Midbrain (tissue), 1 donor: ENCODE data around the gene GGT1.
"Not testable (repeated sequence)": the region's sequence is repeated elsewhere in the genome, so short reads cannot be mapped to it uniquely, and the experiment has no call there.

Experiments
- DNase-seq: peaks from one replicate; lab custom pipeline; 2025; lab: John Stamatoyannopoulos, UW

Gene GGT1

GRCh38 chr22:24602847-24603769 is at the start of gene GGT1:
TSS of gene GGT1 (plus strand) at chr22:24603193. CDS start at chr22:24611082, 7,889 bp downstream.
- not testable (repeated sequence) for DNase-seq

GRCh38 chr22:24553597-24554312 is 49.2 kb upstream of the GGT1 start:
- DNase-seq, result no peak

GRCh38 chr22:24554313-24555164 is 48.5 kb upstream of the GGT1 start, which contains the start of gene GUCD1:
TSS of gene GUCD1 (minus strand) at chr22:24555138. CDS start at chr22:24554991, 147 bp downstream.
- no peak for DNase-seq

DNA sequence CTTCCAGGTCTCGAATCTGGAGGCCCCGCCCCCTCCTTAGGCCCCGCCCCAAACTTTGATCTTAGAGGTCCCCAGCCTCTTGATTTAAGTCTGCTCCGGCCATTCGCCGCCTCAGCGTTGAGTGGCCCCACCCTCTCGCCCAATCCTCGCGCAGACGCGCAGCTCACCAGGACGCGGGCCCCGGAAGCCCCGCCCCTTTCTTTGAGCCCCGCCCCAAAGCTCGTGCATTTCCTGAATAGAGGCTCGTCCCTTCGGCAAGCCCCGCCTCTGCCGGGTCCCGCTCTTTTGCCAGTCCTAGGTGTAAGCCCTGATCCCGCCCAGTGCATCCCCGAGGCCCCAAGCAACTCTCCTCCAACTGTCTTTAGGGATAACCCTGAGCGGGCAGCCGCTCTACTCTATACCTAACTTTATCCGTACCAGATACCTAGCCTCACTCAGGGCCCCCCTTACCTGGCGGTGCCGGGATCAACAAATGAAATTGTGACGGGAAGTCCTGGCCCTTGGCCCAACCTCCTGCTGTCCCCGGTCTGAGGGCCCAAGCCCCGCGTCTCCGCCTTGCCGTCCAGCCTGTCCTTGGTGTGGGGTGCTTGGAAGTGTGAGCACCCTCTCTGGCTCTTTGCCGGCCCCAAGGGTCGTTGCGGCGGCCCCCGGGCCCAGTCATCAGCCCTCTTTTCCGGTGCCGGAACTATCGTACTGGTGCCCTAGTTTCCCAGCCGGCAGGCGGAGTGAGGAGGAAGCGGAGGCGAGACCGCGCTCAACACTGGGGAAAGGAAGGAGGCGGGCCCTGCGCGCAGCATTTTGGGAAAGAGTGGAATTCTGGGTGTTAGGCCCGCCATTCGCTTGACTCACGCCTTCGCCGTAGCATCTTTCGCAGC is 47.6 kb upstream of the GGT1 start, which contains the start of gene SNRPD3:
TSS of gene SNRPD3 (plus strand) at position 835 of the 875 bp plus-strand sequence. CDS start 1,676 bp downstream, outside the sequence.
- peak; percentile 99 for DNase-seq

GRCh38 chr22:24559471-24559870 is 43.5 kb upstream of the GGT1 start:
- no peak for DNase-seq

GRCh38 chr22:24563246-24563645 is 39.7 kb upstream of the GGT1 start:
- no peak for DNase-seq

GRCh38 chr22:24564376-24565058 is 38.5 kb upstream of the GGT1 start:
- DNase-seq, result no peak

- no peak for DNase-seq
These were observed 37.9 kb upstream of the GGT1 start for GRCh38 chr22:24565077-24565476.

GRCh38 chr22:24566899-24567511 is 36.0 kb upstream of the GGT1 start:
- DNase-seq, result no peak

GRCh38 chr22:24567668-24568067 is 35.3 kb upstream of the GGT1 start:
- no peak for DNase-seq

DNA sequence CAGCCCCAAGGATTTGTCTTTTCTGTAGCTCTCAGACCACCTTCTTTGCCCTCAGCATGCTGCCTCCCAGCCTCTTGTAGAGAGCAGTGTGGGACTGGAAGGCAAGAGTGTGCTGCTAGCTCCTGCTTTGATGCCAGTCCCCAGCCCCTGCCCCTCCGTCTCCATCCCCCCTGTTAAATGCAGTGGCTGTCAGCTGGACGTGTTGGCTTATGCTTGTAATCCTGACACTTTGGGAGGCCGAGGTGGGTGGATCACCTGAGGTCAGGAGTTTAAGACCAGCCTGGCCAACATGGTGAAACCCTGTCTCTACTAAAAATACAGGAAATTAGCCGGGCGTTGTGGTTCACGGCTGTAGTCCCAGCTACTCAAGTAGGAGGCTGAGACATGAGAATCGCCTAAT is 31.7 kb upstream of the GGT1 start:
- DNase-seq, result no peak

DNA sequence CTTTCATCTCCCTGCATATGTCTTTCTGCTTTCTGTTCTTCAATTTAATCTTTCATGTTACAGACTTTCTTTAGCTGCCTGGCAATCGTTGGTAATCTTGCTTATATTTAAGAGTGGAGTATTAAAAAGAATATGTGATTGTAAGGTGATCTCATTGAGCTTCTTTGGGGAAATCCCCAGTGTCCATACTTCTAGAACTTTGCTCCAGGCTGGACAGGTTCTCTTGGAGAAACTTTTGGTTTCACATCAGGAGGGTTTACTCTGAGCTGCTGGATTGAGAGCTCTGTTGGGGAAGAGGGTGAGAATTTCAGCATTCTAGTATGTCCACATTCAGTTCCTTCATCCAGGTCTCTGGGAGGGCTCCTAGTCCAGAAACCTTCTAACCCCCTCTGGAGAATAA is 26.2 kb upstream of the GGT1 start:
- DNase-seq, result no peak

DNA sequence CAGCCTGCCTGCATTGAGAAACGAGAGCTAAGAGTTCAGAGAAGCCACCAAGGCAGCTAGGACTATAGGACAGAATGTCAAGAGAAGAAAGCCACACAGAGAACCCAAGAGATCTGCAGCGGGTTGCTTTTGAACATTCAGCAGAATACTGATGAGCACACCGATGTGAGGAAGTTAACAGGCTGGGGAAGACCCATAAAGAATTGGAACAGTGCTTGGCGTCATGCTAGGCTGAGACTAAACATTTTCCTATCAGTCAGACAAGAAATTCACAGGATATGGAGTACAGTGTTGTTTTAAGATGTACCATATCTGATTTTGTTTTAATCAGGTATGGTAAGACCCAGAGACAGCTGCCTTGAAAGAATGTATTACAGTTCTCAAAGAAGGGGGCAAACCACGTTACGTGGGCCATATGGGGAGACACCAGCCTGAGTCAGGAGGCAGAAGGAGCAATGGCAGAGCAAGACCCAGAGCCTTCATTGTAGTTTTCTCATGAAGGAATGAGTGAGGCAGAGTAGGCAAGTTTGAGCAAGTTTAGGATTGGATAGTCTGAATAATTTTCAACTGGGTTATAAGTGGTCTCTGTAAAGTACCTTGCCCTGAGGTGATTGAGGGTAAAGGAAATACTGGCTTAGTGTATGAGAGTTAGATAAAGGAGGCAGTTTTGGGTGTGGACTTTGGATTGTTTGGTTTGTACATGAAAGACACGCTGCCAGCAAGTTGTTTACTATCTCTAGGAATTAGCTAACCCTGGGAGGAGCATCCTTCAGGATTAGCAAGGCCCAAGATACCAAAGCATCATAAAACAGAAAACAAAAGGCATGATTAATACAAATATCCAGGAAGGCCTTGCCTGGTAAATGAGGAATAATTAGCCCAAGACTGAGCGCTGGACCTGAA is 24.4 kb upstream of the GGT1 start:
- no peak for DNase-seq

DNA sequence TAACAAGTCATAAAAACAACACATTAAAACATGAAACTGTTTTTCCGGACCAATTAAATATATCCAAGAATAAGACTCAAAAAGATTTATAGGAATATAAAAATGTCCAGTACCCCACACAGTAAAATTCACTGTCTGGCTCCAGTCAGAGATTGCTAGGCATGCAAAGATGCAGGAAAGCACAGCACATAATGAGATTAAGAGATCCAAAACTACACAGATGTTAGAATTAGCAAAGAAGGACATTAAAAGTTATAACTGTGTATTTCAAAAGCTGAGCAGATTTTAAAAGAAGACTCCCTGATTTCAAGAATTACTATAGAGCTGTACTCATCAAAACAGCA is 23.8 kb upstream of the GGT1 start:
- DNase-seq, result no peak

DNA sequence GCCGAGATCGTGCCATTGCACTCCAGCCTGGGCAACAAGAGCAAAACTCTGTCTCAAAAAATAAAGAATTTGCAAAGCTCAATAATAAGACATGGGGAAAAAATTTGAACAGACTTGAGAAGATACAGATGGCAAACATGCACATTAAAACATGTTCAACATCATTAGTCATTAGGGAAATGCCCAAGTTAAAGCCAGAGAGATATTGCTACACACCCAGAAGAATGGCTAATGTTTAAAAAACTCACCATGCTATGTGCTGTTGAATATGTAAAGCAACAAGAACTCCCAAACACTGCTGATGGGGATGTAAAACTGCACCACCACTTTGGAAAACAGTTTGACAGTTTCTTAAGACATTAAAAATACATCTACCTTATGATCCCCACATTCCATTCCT is 22.7 kb upstream of the GGT1 start:
- DNase-seq, result no peak

DNA sequence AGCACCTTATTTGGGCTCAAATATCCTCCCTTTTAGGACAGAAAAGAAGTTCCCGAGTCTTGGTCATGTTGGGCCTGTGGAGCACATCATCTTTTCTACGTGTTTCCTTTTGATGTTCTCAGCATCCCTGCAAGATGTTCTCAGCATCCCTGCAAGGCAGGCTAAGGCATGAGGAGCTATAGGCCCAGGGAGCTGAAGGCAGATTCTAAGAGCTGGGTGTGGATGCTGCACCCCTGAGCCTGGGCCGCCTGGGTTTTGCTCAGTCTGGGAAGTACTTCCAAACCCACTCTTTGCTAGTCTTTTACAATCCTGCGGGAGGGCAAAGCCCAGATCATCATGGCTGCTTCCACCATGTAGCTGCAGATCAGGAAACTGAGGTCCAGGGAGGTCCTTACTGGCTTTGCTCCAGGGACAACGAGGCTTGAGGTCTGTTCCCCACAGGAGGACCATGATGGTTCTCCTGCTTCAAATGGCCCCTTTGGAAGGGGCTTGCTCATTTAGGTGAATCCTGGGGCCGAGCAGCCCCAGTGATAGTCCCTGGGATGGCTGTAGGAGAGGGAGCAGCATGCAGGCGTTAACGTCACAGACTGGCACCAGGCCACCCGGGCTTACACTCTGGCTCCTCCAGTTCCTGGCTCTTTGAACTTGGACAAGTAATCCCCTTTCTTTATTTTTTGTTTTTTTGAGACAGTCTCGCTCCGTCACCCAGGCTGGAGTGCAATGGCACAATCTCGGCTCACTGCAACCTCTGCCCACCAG is 20.8 kb upstream of the GGT1 start:
- DNase-seq, result no peak

DNA sequence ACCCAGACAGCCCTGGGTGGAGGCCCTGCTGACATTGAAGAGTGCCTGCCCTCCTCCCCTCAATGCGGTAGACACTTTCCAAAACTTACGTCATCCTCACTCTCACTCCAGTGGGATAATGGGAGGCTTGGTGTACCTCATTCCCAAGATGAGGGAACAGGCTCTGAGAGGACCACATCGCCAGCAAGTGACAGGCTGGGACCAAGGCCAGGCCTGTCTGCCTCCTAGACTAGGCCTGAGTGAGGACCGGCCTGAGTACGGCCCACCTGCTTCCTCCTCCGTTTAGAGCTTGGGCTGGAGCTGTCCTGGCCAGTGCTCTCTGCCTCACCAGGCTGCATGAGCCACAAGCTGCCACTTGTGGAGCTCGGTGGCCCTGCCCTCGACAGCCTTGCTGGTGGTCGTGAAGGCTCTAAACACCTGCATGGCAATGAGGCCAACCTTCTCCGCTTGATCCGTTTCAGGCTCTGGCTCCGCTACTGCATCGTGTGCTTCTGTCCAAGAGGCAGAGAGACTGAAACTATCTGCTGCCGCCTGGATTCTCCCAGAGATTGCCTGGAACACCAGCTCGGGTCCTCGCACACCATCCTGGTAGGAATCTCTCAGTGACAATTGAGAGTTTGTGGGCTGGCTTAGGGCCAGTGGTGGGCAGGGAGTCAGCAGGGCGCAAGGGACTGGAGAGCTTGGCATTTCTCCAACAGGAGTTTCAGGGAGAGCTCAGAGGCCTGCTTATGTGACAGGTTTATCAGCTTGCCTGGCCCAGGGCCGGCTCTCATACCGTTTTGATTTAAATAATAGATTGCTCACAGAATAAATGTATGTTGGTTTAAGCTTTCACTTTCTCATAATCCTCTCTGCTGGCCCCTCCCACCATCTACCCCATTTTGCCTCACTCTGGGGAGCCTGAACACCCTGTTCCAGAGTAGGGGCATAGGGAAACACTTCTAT is 19.5 kb upstream of the GGT1 start:
- no peak for DNase-seq
